Calu3 (cell line): ENCODE results near the gene MAML3. TPM values are rescaled to one million over a fixed set of nuclear protein-coding genes. Genes with fewer than 3 reads are reported as not detected.

Source experiments
- BruUV-seq: library from RNA; stranded (reverse); fragments of 400-500 nt; replicated peaks from 2 replicates; lab custom pipeline; 2021; lab: Mats Ljungman, UMichigan
- CTCF ChIA-PET: fragments of 300-600 bp; sonication (Branson Sonifier 250); formaldehyde crosslinking; loops from one replicate; lab custom pipeline; 2022; ENCODE audit warnings: antibody characterized with exemption; lab: Charles Lee
- DNase-seq: peaks from one replicate; pipeline ENCODE4 v3.0.0; 2022
- H3K27ac Mint-ChIP-seq: one replicate; pipeline ENCODE4 v1.8.0; 2022; ENCODE audit warnings: mixed read lengths; ENCODE audit not compliant: unreplicated experiment
- H3K27me3 Mint-ChIP-seq: one replicate; pipeline ENCODE4 v1.8.0; 2022; ENCODE audit warnings: mixed read lengths; ENCODE audit not compliant: unreplicated experiment
- H3K36me3 Mint-ChIP-seq: one replicate; pipeline ENCODE4 v1.8.0; 2022; ENCODE audit warnings: mild to moderate bottlenecking, moderate library complexity, mixed read lengths; ENCODE audit not compliant: insufficient read depth, unreplicated experiment
- H3K4me1 Mint-ChIP-seq: one replicate; pipeline ENCODE4 v1.8.0; 2022; ENCODE audit warnings: mild to moderate bottlenecking, low read depth, mixed read lengths; ENCODE audit not compliant: unreplicated experiment
- H3K4me3 Mint-ChIP-seq: one replicate; pipeline ENCODE4 v1.8.0; 2022; ENCODE audit warnings: mild to moderate bottlenecking, low read depth, moderate library complexity, mixed read lengths; ENCODE audit not compliant: unreplicated experiment
- H3K9me3 Mint-ChIP-seq: one replicate; pipeline ENCODE4 v1.8.0; 2022; ENCODE audit warnings: low read depth, mixed read lengths; ENCODE audit not compliant: unreplicated experiment
- CTCF ChIP-seq: fragments of 200-600 bp; IDR thresholded peaks from one replicate; pipeline ENCODE4 v1.8.0; 2022; ENCODE audit warnings: antibody characterized with exemption; ENCODE audit not compliant: unreplicated experiment
- intact Hi-C: fragments of 100-400 bp; cut with micrococcal nuclease; formaldehyde crosslinking; loops from one replicate; pipeline ENCODE4 v1.10.0; 2022; ENCODE audit not compliant: unreplicated experiment
- total RNA-seq: library from RNA; stranded (reverse); gene quantifications from 2 replicates; pipeline ENCODE4 v1.2.3, GENCODE V29; 2022

Gene MAML3
- total RNA-seq, 1 experiment from 2014 or later = 4.0 TPM

- no TSS peak for BruUV-seq
- CTCF ChIA-PET = no interaction called here
Observed at GRCh38 chr4:140068271-140068670, 85.7 kb downstream of the MAML3 start.

GRCh38 chr4:140066031-140066930 is 87.7 kb downstream of the MAML3 start:
- H3K27me3 Mint-ChIP-seq = no peaks in the 10 kb centered on the region
- no peak overlapping the region for H3K27ac Mint-ChIP-seq
- peaks cover 28% of the 10 kb centered on the region for H3K4me1 Mint-ChIP-seq
- no peak for DNase-seq
- CTCF ChIA-PET = no interaction called here
- no peak overlapping the region for H3K4me3 Mint-ChIP-seq
- intact Hi-C loops = no loop called here
- TF ChIP-seq CTCF = no peak
- no peaks in the 10 kb centered on the region for H3K9me3 Mint-ChIP-seq
- no TSS peak for BruUV-seq
- no peaks in the 10 kb centered on the region for H3K36me3 Mint-ChIP-seq

More at GRCh38 chr4:140068271-140068670, 85.7 kb downstream of the MAML3 start:
- intact Hi-C loops = no loop called here
- Mint-ChIP-seq H3K27me3 (no peaks in the 10 kb centered on the region), H3K9me3 (no peaks in the 10 kb centered on the region), H3K4me1 (peaks cover 36% of the 10 kb centered on the region), H3K36me3 (no peaks in the 10 kb centered on the region), H3K4me3 (no peak overlapping the region), H3K27ac (no peak overlapping the region)
- DNase-seq = no peak
- TF ChIP-seq CTCF = no peak

- H3K4me1 Mint-ChIP-seq = peaks cover 22% of the 10 kb centered on the region
- H3K27ac Mint-ChIP-seq = no peak overlapping the region
- no peak for TF ChIP-seq CTCF
- H3K9me3 Mint-ChIP-seq = no peaks in the 10 kb centered on the region
- H3K27me3 Mint-ChIP-seq = no peaks in the 10 kb centered on the region
- H3K4me3 Mint-ChIP-seq = no peak overlapping the region
- CTCF ChIA-PET = no interaction called here
- H3K36me3 Mint-ChIP-seq = no peaks in the 10 kb centered on the region
- intact Hi-C loops = no loop called here
- BruUV-seq = no TSS peak
- DNase-seq = no peak
Observed at GRCh38 chr4:140065393-140065792, 88.6 kb downstream of the MAML3 start.

- H3K27ac Mint-ChIP-seq = no peak overlapping the region
- no peaks in the 10 kb centered on the region for H3K27me3 Mint-ChIP-seq
- DNase-seq = no peak
- no peaks in the 10 kb centered on the region for H3K9me3 Mint-ChIP-seq
- no peaks in the 10 kb centered on the region for H3K36me3 Mint-ChIP-seq
- intact Hi-C loops = no loop called here
- H3K4me3 Mint-ChIP-seq = no peak overlapping the region
- CTCF ChIA-PET = no interaction called here
- TF ChIP-seq CTCF = no peak
- H3K4me1 Mint-ChIP-seq = peaks cover 21% of the 10 kb centered on the region
- no TSS peak for BruUV-seq
Observed at GRCh38 chr4:140061659-140062289, 92.2 kb downstream of the MAML3 start.
